A549 (cell line): ENCODE measurements around the gene URB2.

ENCODE experiments used
- FOSB ChIP-seq: fragments of 250-450 bp; sonication (Bioruptor Pico); IDR thresholded peaks from 2 replicates; pipeline ENCODE4 v1.5.0; 2020; ENCODE audit warnings: mild to moderate bottlenecking, moderate library complexity
- HEYL ChIP-seq: fragments of 250-450 bp; sonication (Bioruptor Pico); IDR thresholded peaks from 2 replicates; pipeline ENCODE4 v1.8.0; 2021; ENCODE audit warnings: mild to moderate bottlenecking, moderate library complexity
- NR3C1 ChIP-seq: fragments of >200 bp; sonication (Bioruptor Twin); formaldehyde crosslinking; IDR thresholded peaks from 3 replicates; pipeline ENCODE4 v1.6.1; 2017
- POLR2A ChIP-seq: IDR thresholded peaks from 2 replicates; pipeline ENCODE4 v1.6.1; 2012; ENCODE audit warnings: mild to moderate bottlenecking, low read length
- RAD21 ChIP-seq, 2 experiments: fragments of >200 bp in 1 of 2; sonication (Bioruptor Twin) in 1 of 2; formaldehyde crosslinking in 1 of 2; IDR thresholded peaks in 1 of 2; conservative IDR thresholded peaks in 1 of 2; 2 replicates in 1 of 2; 3 replicates in 1 of 2; pipeline ENCODE4 v1.6.1; 2012 to 2018; ENCODE audit warnings: inconsistent platforms in 1 of 2
- ZFP36 ChIP-seq: fragments of 450-650 bp; IDR thresholded peaks from 2 replicates; pipeline ENCODE4 v1.6.1; 2014; ENCODE audit warnings: borderline replicate concordance; ENCODE audit not compliant: partially characterized antibody
- TF ChIP-seq, protein P1 (sequence below): fragments of >200 bp; sonication (Bioruptor Twin); formaldehyde crosslinking; IDR thresholded peaks from 3 replicates; pipeline ENCODE4 v1.5.1; 2016

DNA sequence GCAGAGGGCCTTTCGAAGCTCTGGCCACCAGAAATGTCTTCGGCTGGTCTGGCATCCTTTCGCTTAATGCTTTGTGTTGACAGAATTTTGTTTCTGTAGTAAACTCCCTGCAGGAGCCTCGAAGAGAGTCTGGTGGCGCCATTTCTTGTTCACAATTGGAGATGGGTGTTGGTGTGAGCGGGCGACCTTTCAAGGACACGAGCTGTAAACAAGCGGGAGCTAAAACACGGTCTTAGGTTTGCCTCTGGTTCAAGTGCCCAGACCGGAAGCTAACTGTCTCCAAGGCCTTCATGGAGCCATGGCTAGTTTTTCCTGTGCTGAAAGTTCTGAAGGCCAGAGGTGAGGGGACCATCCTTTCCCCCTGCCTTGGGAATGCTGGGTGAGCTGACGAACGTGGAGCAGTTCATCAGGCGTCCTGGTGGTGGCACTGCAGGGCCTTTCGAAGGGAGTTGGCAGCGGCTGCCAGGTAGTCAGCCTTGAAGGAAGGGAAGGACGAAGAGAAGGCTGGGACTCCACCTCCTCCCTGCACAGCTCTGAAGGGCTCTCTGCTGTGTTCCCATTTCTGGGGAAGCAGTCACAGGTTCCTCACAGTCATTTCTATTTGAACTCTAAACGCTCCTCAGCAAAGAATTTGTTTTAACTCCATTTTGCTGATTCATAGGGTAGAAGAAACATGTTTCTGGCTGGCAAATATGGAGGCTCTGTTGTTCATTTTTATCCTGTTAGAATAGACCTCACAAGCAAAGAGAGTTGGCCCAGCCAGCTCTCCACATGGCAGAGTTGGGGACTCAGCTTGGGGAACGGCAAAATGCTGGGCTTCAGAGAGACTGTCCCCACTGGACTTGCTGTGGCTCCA is 35.2 kb downstream of the URB2 start:
- no peak for TF ChIP-seq HEYL
- no peak for TF ChIP-seq FOSB
- TF ChIP-seq, protein P1, sequence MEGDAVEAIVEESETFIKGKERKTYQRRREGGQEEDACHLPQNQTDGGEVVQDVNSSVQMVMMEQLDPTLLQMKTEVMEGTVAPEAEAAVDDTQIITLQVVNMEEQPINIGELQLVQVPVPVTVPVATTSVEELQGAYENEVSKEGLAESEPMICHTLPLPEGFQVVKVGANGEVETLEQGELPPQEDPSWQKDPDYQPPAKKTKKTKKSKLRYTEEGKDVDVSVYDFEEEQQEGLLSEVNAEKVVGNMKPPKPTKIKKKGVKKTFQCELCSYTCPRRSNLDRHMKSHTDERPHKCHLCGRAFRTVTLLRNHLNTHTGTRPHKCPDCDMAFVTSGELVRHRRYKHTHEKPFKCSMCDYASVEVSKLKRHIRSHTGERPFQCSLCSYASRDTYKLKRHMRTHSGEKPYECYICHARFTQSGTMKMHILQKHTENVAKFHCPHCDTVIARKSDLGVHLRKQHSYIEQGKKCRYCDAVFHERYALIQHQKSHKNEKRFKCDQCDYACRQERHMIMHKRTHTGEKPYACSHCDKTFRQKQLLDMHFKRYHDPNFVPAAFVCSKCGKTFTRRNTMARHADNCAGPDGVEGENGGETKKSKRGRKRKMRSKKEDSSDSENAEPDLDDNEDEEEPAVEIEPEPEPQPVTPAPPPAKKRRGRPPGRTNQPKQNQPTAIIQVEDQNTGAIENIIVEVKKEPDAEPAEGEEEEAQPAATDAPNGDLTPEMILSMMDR = peak; percentile 71
- no peak for TF ChIP-seq POLR2A
- no peak for TF ChIP-seq ZFP36
- TF ChIP-seq RAD21 (conservative IDR thresholded peaks at IDR 0.05 in 1 of 2, IDR thresholded peaks at IDR 0.05 in 1 of 2) = peak; percentile 82 to 87
- no peak for TF ChIP-seq NR3C1
